Measurements from ENCODE around the gene MEIOSIN.

GRCh38 chr19:45701676-45702075, 31.6 kb upstream of the MEIOSIN start:
- TF ChIP-seq ZBTB7A (IDR thresholded peaks at IDR 0.05; ENCODE audit: low read depth) (no peak), EP300 (IDR thresholded peaks at IDR 0.05; ENCODE audit: borderline replicate concordance) (no peak), EGR1 (IDR thresholded peaks at IDR 0.05) (no peak), NFIC (IDR thresholded peaks at IDR 0.05) (no peak), YY1 (IDR thresholded peaks at IDR 0.05; ENCODE audit: low read depth) (no peak), TCF12 (IDR thresholded peaks at IDR 0.05; ENCODE audit: low read depth) (no peak), RAD21 (IDR thresholded peaks at IDR 0.05; ENCODE audit: low read depth) (no peak), MAX (IDR thresholded peaks at IDR 0.05) (no peak), TAF1 (IDR thresholded peaks at IDR 0.05; ENCODE audit: low read depth) (no peak)
- TF ChIP-seq, protein P1, sequence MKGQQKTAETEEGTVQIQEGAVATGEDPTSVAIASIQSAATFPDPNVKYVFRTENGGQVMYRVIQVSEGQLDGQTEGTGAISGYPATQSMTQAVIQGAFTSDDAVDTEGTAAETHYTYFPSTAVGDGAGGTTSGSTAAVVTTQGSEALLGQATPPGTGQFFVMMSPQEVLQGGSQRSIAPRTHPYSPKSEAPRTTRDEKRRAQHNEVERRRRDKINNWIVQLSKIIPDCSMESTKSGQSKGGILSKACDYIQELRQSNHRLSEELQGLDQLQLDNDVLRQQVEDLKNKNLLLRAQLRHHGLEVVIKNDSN (IDR thresholded peaks at IDR 0.05) = no peak
- TF ChIP-seq, protein P2, sequence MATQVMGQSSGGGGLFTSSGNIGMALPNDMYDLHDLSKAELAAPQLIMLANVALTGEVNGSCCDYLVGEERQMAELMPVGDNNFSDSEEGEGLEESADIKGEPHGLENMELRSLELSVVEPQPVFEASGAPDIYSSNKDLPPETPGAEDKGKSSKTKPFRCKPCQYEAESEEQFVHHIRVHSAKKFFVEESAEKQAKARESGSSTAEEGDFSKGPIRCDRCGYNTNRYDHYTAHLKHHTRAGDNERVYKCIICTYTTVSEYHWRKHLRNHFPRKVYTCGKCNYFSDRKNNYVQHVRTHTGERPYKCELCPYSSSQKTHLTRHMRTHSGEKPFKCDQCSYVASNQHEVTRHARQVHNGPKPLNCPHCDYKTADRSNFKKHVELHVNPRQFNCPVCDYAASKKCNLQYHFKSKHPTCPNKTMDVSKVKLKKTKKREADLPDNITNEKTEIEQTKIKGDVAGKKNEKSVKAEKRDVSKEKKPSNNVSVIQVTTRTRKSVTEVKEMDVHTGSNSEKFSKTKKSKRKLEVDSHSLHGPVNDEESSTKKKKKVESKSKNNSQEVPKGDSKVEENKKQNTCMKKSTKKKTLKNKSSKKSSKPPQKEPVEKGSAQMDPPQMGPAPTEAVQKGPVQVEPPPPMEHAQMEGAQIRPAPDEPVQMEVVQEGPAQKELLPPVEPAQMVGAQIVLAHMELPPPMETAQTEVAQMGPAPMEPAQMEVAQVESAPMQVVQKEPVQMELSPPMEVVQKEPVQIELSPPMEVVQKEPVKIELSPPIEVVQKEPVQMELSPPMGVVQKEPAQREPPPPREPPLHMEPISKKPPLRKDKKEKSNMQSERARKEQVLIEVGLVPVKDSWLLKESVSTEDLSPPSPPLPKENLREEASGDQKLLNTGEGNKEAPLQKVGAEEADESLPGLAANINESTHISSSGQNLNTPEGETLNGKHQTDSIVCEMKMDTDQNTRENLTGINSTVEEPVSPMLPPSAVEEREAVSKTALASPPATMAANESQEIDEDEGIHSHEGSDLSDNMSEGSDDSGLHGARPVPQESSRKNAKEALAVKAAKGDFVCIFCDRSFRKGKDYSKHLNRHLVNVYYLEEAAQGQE (IDR thresholded peaks at IDR 0.05; ENCODE audit: low read depth) = no peak
